DND-41 (cell line): ENCODE measurements around the gene CBX1.

Experiments used
- CTCF ChIP-seq: IDR thresholded peaks from 2 replicates; pipeline ENCODE4 v1.5.1; 2012; ENCODE audit warnings: borderline replicate concordance, low read length, moderate library complexity, mild to moderate bottlenecking; ENCODE audit not compliant: poor library complexity, severe bottlenecking; ENCODE audit errors: extremely low read depth
- EZH2 ChIP-seq: IDR thresholded peaks from 3 replicates; pipeline ENCODE4 v1.6.1; 2012; ENCODE audit warnings: borderline replicate concordance, low read depth, mild to moderate bottlenecking, moderate library complexity, low read length, inconsistent platforms; ENCODE audit not compliant: severe bottlenecking

GRCh38 chr17:48125829-48126531, 24.7 kb upstream of the CBX1 start:
- TF ChIP-seq CTCF = no peak
- no peak for TF ChIP-seq EZH2
